HEK293 (cell line): Measurements from ENCODE around the gene CREB3.

Experiments used
- CTCF ChIA-PET: fragments of 350-600 bp; formaldehyde crosslinking; extraction: SDS; loops from one replicate; lab custom pipeline; 2021; ENCODE audit warnings: antibody characterized with exemption; lab: Yijun Ruan, JAX
- POLR2A ChIA-PET: fragments of 300-600 bp; formaldehyde crosslinking; extraction: SDS; loops from one replicate; lab custom pipeline; 2020; ENCODE audit warnings: antibody characterized with exemption, inconsistent platforms; lab: Yijun Ruan, JAX
- H3K27ac ChIP-seq: fragments of 200-500 bp; sonication (Bioruptor generic); 2 replicates; pipeline ENCODE4 v1.5.1; 2014; ENCODE audit warnings: low read depth, low read length, control low read depth, inconsistent platforms; ENCODE audit errors: extremely low read depth
- H3K36me3 ChIP-seq, 2 experiments: fragments of 200-500 bp in 1 of 2; sonication (Bioruptor generic) in 1 of 2; 1 replicate in 1 of 2; 2 replicates in 1 of 2; pipeline ENCODE4 v1.5.1; 2014 to 2017; ENCODE audit warnings: inconsistent platforms in 2 of 2, low read length in 2 of 2; ENCODE audit not compliant: control insufficient read depth in 2 of 2, insufficient read depth in 1 of 2
- H3K4me1 ChIP-seq: fragments of 200-500 bp; sonication (Bioruptor generic); 2 replicates; pipeline ENCODE4 v1.5.1; 2014; ENCODE audit warnings: mild to moderate bottlenecking, low read length, inconsistent platforms; ENCODE audit not compliant: control insufficient read depth, insufficient read depth
- H3K4me3 ChIP-seq: 2 replicates; pipeline ENCODE4 v1.5.1; 2011; ENCODE audit warnings: low read depth, mild to moderate bottlenecking, control low read depth, low read length, moderate library complexity
- H3K9me3 ChIP-seq: fragments of 200-500 bp; sonication (Bioruptor generic); 2 replicates; pipeline ENCODE4 v1.5.1; 2014; ENCODE audit warnings: low read depth, low read length, inconsistent platforms; ENCODE audit not compliant: control insufficient read depth, insufficient read depth
- GLIS1 ChIP-seq: fragments of 450-650 bp; formaldehyde crosslinking; IDR thresholded peaks from 2 replicates; pipeline ENCODE4 v1.5.1; 2016; ENCODE audit warnings: missing biosample characterization, missing genetic modification characterization
- GLIS2 ChIP-seq: fragments of 450-650 bp; formaldehyde crosslinking; IDR thresholded peaks from 2 replicates; pipeline ENCODE4 v1.5.1; 2016; ENCODE audit warnings: missing biosample characterization, missing genetic modification characterization
- MEIS1 ChIP-seq: sonication (generic); formaldehyde crosslinking; IDR thresholded peaks from 2 replicates; pipeline ENCODE4 v1.8.1; 2022; ENCODE audit warnings: missing genetic modification reagents, mild to moderate bottlenecking, borderline replicate concordance
- REPIN1 ChIP-seq: fragments of 450-650 bp; formaldehyde crosslinking; IDR thresholded peaks from 2 replicates; pipeline ENCODE4 v1.5.1; 2017; ENCODE audit warnings: missing biosample characterization, missing genetic modification characterization, low read depth
- ZBTB17 ChIP-seq: fragments of 450-650 bp; formaldehyde crosslinking; IDR thresholded peaks from 2 replicates; pipeline ENCODE4 v1.5.1; 2016; ENCODE audit warnings: missing biosample characterization, missing genetic modification characterization
- ZBTB20 ChIP-seq: fragments of 450-650 bp; formaldehyde crosslinking; IDR thresholded peaks from 2 replicates; pipeline ENCODE4 v1.5.1; 2016; ENCODE audit warnings: missing biosample characterization, missing genetic modification characterization
- ZBTB21 ChIP-seq: fragments of 450-650 bp; formaldehyde crosslinking; IDR thresholded peaks from 2 replicates; pipeline ENCODE4 v1.5.1; 2017; ENCODE audit warnings: missing biosample characterization, missing genetic modification characterization
- ZFHX2 ChIP-seq: fragments of 450-650 bp; formaldehyde crosslinking; conservative IDR thresholded peaks from 2 replicates; pipeline ENCODE4 v1.5.1; 2016; ENCODE audit warnings: missing biosample characterization, missing genetic modification characterization
- ZIC2 ChIP-seq: fragments of 450-650 bp; formaldehyde crosslinking; IDR thresholded peaks from 2 replicates; pipeline ENCODE4 v1.5.1; 2016; ENCODE audit warnings: missing biosample characterization, missing genetic modification characterization
- ZNF223 ChIP-seq: fragments of 450-650 bp; formaldehyde crosslinking; IDR thresholded peaks from 2 replicates; pipeline ENCODE4 v1.5.1; 2016; ENCODE audit warnings: missing biosample characterization, missing genetic modification characterization
- ZNF600 ChIP-seq: fragments of 450-650 bp; formaldehyde crosslinking; IDR thresholded peaks from 2 replicates; pipeline ENCODE4 v1.5.1; 2016; ENCODE audit warnings: missing biosample characterization, missing genetic modification characterization
- ZNF837 ChIP-seq: fragments of 450-650 bp; formaldehyde crosslinking; IDR thresholded peaks from 2 replicates; pipeline ENCODE4 v1.5.1; 2016; ENCODE audit warnings: missing biosample characterization, missing genetic modification characterization
- TF ChIP-seq, protein P1 (sequence below): fragments of 450-650 bp; formaldehyde crosslinking; IDR thresholded peaks from 2 replicates; pipeline ENCODE4 v1.5.1; 2017; ENCODE audit warnings: missing biosample characterization, missing genetic modification characterization
- TF ChIP-seq, protein P2 (sequence below): IDR thresholded peaks from 2 replicates; pipeline ENCODE4 v1.6.1; 2011; ENCODE audit warnings: mild to moderate bottlenecking, low read depth, low read length, borderline replicate concordance
- TF ChIP-seq, protein P3 (sequence below): fragments of 450-650 bp; formaldehyde crosslinking; IDR thresholded peaks from 2 replicates; pipeline ENCODE4 v1.5.1; 2016; ENCODE audit warnings: missing biosample characterization, missing genetic modification characterization
- TF ChIP-seq, protein P4 (sequence below): fragments of 450-650 bp; formaldehyde crosslinking; optimal IDR thresholded peaks from 2 replicates; pipeline ENCODE3; 2016; ENCODE audit warnings: missing biosample characterization, mild to moderate bottlenecking, missing genetic modification characterization
- TF ChIP-seq, protein P5 (sequence below): fragments of 450-650 bp; formaldehyde crosslinking; IDR thresholded peaks from 2 replicates; pipeline ENCODE4 v1.5.1; 2016; ENCODE audit warnings: missing biosample characterization, missing genetic modification characterization
- TF ChIP-seq, protein P6 (sequence below): fragments of 450-650 bp; formaldehyde crosslinking; conservative IDR thresholded peaks from 2 replicates; pipeline ENCODE4 v1.5.1; 2016; ENCODE audit warnings: low read depth, missing biosample characterization, missing genetic modification characterization
- TF ChIP-seq, protein P7 (sequence below): fragments of 450-650 bp; formaldehyde crosslinking; IDR thresholded peaks from 2 replicates; pipeline ENCODE4 v1.5.1; 2016; ENCODE audit warnings: missing biosample characterization, missing genetic modification characterization

The CREB3 gene

DNA sequence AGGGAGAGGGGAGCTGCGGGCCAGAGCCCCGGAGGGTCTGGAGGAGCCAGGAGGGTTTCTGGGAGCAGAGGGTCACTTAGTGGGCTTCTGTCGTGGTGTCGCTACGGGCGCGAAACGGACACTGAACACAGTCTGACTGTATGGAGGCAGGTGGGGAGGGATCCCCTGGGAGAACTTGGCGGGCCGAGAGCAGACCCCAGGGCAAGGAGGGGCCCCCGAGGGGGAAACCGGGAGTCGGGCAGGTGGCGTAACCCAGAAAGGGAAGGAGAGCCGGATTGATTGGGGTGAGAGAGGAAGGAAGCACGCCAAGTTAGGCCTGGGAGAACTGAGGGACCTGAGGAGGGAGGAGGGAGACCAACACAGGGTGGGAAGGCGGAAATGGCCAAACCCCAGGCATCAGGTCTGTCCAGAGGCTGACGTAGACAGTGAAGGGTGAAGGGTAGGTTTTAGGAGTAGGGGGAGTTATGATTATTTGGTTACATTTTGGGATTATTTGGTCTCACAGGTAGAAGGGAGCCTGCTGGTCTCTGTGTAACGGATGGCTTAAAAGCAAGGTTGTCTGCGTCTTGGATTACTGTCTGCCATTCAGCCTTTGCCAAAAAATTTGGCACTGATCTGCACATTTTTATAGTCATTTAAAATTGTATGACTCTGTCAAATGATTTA lies 24.9 kb downstream of the CREB3 start:
- Histone ChIP-seq H3K9me3 (no peaks in the 10 kb centered on the region), H3K4me3 (peak overlapping the region; percentile 71), H3K27ac (peak overlapping the region; percentile 94), H3K36me3 (peaks cover 0 to 40% of the 10 kb centered on the region in 2 experiments; a peak in 1 of 3 replicates), H3K4me1 (peaks cover 13% of the 10 kb centered on the region)
- POLR2A ChIA-PET, result interaction anchor here (0.6 to 2.6 kb wide), 14 partner anchors 10 to 411 kb away, joined by 3 to 21 read pairs (median 3); partner anchors contain the start of genes CREB3, GBA2, HINT2 and RGP1
- CTCF ChIA-PET, result interaction anchor here (0.6 to 3.9 kb wide), 12 partner anchors 9 to 287 kb away, joined by 3 to 20 read pairs (median 4); partner anchors contain the start of genes CREB3 and TLN1
- TF ChIP-seq, protein P1, sequence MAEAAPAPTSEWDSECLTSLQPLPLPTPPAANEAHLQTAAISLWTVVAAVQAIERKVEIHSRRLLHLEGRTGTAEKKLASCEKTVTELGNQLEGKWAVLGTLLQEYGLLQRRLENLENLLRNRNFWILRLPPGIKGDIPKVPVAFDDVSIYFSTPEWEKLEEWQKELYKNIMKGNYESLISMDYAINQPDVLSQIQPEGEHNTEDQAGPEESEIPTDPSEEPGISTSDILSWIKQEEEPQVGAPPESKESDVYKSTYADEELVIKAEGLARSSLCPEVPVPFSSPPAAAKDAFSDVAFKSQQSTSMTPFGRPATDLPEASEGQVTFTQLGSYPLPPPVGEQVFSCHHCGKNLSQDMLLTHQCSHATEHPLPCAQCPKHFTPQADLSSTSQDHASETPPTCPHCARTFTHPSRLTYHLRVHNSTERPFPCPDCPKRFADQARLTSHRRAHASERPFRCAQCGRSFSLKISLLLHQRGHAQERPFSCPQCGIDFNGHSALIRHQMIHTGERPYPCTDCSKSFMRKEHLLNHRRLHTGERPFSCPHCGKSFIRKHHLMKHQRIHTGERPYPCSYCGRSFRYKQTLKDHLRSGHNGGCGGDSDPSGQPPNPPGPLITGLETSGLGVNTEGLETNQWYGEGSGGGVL, result peak; percentile 90
- no peak for TF ChIP-seq MEIS1 (CRISPR knock-in tag)
- no peak for TF ChIP-seq ZFHX2 (tag by site-specific recombination)
- TF ChIP-seq, protein P2, sequence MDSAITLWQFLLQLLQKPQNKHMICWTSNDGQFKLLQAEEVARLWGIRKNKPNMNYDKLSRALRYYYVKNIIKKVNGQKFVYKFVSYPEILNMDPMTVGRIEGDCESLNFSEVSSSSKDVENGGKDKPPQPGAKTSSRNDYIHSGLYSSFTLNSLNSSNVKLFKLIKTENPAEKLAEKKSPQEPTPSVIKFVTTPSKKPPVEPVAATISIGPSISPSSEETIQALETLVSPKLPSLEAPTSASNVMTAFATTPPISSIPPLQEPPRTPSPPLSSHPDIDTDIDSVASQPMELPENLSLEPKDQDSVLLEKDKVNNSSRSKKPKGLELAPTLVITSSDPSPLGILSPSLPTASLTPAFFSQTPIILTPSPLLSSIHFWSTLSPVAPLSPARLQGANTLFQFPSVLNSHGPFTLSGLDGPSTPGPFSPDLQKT, result no peak
- TF ChIP-seq, protein P3, sequence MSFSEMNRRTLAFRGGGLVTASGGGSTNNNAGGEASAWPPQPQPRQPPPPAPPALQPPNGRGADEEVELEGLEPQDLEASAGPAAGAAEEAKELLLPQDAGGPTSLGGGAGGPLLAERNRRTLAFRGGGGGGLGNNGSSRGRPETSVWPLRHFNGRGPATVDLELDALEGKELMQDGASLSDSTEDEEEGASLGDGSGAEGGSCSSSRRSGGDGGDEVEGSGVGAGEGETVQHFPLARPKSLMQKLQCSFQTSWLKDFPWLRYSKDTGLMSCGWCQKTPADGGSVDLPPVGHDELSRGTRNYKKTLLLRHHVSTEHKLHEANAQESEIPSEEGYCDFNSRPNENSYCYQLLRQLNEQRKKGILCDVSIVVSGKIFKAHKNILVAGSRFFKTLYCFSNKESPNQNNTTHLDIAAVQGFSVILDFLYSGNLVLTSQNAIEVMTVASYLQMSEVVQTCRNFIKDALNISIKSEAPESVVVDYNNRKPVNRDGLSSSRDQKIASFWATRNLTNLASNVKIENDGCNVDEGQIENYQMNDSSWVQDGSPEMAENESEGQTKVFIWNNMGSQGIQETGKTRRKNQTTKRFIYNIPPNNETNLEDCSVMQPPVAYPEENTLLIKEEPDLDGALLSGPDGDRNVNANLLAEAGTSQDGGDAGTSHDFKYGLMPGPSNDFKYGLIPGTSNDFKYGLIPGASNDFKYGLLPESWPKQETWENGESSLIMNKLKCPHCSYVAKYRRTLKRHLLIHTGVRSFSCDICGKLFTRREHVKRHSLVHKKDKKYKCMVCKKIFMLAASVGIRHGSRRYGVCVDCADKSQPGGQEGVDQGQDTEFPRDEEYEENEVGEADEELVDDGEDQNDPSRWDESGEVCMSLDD (tag by site-specific recombination), result peak; percentile 54; the same call in 1 of the 2 replicates
- peak; percentile 35; the same call in 1 of the 2 replicates for TF ChIP-seq GLIS1 (tag by site-specific recombination)
- TF ChIP-seq, protein P4, sequence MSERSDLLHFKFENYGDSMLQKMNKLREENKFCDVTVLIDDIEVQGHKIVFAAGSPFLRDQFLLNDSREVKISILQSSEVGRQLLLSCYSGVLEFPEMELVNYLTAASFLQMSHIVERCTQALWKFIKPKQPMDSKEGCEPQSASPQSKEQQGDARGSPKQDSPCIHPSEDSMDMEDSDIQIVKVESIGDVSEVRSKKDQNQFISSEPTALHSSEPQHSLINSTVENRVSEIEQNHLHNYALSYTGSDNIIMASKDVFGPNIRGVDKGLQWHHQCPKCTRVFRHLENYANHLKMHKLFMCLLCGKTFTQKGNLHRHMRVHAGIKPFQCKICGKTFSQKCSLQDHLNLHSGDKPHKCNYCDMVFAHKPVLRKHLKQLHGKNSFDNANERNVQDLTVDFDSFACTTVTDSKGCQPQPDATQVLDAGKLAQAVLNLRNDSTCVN (tag by site-specific recombination), result peak; percentile 37
- no peak for TF ChIP-seq REPIN1 (tag by site-specific recombination)
- peak; percentile 71 for TF ChIP-seq ZBTB17 (tag by site-specific recombination)
- 0 out of 2 replicates have a peak, but pooled peaks have one; percentile 25 for TF ChIP-seq ZBTB21 (tag by site-specific recombination)
- TF ChIP-seq ZNF837 (tag by site-specific recombination), result no peak
- TF ChIP-seq GLIS2 (tag by site-specific recombination), result peak; percentile 61
- TF ChIP-seq ZBTB20, result peak; percentile 75
- 0 out of 2 replicates have a peak, but pooled peaks have one; percentile 18 for TF ChIP-seq ZIC2 (tag by site-specific recombination)
- TF ChIP-seq, protein P5, sequence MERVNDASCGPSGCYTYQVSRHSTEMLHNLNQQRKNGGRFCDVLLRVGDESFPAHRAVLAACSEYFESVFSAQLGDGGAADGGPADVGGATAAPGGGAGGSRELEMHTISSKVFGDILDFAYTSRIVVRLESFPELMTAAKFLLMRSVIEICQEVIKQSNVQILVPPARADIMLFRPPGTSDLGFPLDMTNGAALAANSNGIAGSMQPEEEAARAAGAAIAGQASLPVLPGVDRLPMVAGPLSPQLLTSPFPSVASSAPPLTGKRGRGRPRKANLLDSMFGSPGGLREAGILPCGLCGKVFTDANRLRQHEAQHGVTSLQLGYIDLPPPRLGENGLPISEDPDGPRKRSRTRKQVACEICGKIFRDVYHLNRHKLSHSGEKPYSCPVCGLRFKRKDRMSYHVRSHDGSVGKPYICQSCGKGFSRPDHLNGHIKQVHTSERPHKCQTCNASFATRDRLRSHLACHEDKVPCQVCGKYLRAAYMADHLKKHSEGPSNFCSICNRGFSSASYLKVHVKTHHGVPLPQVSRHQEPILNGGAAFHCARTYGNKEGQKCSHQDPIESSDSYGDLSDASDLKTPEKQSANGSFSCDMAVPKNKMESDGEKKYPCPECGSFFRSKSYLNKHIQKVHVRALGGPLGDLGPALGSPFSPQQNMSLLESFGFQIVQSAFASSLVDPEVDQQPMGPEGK (tag by site-specific recombination), result 0 out of 2 replicates have a peak, but pooled peaks have one; percentile 6
- TF ChIP-seq ZNF223 (tag by site-specific recombination), result no peak
- TF ChIP-seq, protein P6, sequence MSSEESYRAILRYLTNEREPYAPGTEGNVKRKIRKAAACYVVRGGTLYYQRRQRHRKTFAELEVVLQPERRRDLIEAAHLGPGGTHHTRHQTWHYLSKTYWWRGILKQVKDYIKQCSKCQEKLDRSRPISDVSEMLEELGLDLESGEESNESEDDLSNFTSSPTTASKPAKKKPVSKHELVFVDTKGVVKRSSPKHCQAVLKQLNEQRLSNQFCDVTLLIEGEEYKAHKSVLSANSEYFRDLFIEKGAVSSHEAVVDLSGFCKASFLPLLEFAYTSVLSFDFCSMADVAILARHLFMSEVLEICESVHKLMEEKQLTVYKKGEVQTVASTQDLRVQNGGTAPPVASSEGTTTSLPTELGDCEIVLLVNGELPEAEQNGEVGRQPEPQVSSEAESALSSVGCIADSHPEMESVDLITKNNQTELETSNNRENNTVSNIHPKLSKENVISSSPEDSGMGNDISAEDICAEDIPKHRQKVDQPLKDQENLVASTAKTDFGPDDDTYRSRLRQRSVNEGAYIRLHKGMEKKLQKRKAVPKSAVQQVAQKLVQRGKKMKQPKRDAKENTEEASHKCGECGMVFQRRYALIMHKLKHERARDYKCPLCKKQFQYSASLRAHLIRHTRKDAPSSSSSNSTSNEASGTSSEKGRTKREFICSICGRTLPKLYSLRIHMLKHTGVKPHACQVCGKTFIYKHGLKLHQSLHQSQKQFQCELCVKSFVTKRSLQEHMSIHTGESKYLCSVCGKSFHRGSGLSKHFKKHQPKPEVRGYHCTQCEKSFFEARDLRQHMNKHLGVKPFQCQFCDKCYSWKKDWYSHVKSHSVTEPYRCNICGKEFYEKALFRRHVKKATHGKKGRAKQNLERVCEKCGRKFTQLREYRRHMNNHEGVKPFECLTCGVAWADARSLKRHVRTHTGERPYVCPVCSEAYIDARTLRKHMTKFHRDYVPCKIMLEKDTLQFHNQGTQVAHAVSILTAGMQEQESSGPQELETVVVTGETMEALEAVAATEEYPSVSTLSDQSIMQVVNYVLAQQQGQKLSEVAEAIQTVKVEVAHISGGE (tag by site-specific recombination), result peak; percentile 46; the same call in 1 of the 2 replicates
- TF ChIP-seq ZNF600, result peak; percentile 67
- TF ChIP-seq, protein P7, sequence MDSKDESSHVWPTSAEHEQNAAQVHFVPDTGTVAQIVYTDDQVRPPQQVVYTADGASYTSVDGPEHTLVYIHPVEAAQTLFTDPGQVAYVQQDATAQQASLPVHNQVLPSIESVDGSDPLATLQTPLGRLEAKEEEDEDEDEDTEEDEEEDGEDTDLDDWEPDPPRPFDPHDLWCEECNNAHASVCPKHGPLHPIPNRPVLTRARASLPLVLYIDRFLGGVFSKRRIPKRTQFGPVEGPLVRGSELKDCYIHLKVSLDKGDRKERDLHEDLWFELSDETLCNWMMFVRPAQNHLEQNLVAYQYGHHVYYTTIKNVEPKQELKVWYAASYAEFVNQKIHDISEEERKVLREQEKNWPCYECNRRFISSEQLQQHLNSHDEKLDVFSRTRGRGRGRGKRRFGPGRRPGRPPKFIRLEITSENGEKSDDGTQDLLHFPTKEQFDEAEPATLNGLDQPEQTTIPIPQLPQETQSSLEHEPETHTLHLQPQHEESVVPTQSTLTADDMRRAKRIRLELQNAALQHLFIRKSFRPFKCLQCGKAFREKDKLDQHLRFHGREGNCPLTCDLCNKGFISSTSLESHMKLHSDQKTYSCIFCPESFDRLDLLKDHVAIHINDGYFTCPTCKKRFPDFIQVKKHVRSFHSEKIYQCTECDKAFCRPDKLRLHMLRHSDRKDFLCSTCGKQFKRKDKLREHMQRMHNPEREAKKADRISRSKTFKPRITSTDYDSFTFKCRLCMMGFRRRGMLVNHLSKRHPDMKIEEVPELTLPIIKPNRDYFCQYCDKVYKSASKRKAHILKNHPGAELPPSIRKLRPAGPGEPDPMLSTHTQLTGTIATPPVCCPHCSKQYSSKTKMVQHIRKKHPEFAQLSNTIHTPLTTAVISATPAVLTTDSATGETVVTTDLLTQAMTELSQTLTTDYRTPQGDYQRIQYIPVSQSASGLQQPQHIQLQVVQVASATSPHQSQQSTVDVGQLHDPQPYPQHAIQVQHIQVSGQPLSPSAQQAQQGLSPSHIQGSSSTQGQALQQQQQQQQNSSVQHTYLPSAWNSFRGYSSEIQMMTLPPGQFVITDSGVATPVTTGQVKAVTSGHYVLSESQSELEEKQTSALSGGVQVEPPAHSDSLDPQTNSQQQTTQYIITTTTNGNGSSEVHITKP (tag by site-specific recombination), result peak; percentile 15; the same call in 1 of the 2 replicates
